HepG2 (cell line): ENCODE data around the gene CDK11B. TPM values are rescaled to one million over a fixed set of nuclear protein-coding genes. Genes with fewer than 3 reads are reported as not detected.
A peak's percentile ranks its signal among the peaks of the same experiment; 100 is the strongest.

Source experiments
- ATRX ChIP-seq: sonication (generic); formaldehyde crosslinking; IDR thresholded peaks from 2 replicates; pipeline ENCODE4 v1.4.0; 2020; ENCODE audit warnings: missing genetic modification reagents, borderline replicate concordance
- BCLAF1 ChIP-seq: fragments of 450-650 bp; IDR thresholded peaks from 2 replicates; pipeline ENCODE4 v1.6.1; 2017; ENCODE audit warnings: mild to moderate bottlenecking
- CENPT ChIP-seq: sonication (generic); formaldehyde crosslinking; IDR thresholded peaks from 2 replicates; pipeline ENCODE4 v1.8.0; 2022; ENCODE audit warnings: low read depth, mild to moderate bottlenecking, moderate library complexity, missing genetic modification reagents
- E2F5 ChIP-seq: sonication (generic); formaldehyde crosslinking; conservative IDR thresholded peaks from 2 replicates; pipeline ENCODE4 v1.4.0; 2020; ENCODE audit warnings: missing genetic modification reagents
- HMGXB4 ChIP-seq, 2 experiments: sonication (generic) in 1 of 2; formaldehyde crosslinking in 1 of 2; IDR thresholded peaks; 2 replicates each; pipeline versions ENCODE4 v1.4.0 to v1.6.1; 2018 to 2020; ENCODE audit warnings: missing genetic modification reagents in 2 of 2, borderline replicate concordance in 1 of 2, low read depth in 1 of 2, mild to moderate bottlenecking in 1 of 2, missing biosample characterization in 1 of 2
- IRF2 ChIP-seq: IDR thresholded peaks from 2 replicates; pipeline ENCODE4 v1.6.1; 2018; ENCODE audit warnings: missing genetic modification reagents, missing compliant biosample characterization
- JUND ChIP-seq: sonication (generic); formaldehyde crosslinking; IDR thresholded peaks from 2 replicates; pipeline ENCODE4 v1.8.0; 2022; ENCODE audit warnings: mild to moderate bottlenecking, missing genetic modification reagents
- SNRNP70 ChIP-seq: fragments of 200-400 bp; formaldehyde crosslinking; IDR thresholded peaks from 2 replicates; pipeline ENCODE4 v1.6.1; 2017; ENCODE audit warnings: mild to moderate bottlenecking, low read depth, low read length, moderate library complexity
- ZC3H4 ChIP-seq: sonication (generic); formaldehyde crosslinking; IDR thresholded peaks from 2 replicates; pipeline ENCODE4 v1.4.0; 2020; ENCODE audit warnings: missing genetic modification reagents, borderline replicate concordance
- ZFP62 ChIP-seq: sonication (generic); formaldehyde crosslinking; IDR thresholded peaks from 2 replicates; pipeline ENCODE4 v1.4.0; 2020; ENCODE audit warnings: missing genetic modification reagents
- ZNF143 ChIP-seq: sonication (generic); formaldehyde crosslinking; IDR thresholded peaks from 2 replicates; pipeline ENCODE4 v1.4.0; 2020; ENCODE audit warnings: missing genetic modification reagents
- ZNF224 ChIP-seq: sonication (generic); formaldehyde crosslinking; IDR thresholded peaks from 2 replicates; pipeline ENCODE4 v1.5.0; 2020; ENCODE audit warnings: mild to moderate bottlenecking, missing genetic modification reagents
- ZNF562 ChIP-seq: sonication (generic); formaldehyde crosslinking; IDR thresholded peaks from 2 replicates; pipeline ENCODE4 v1.8.0; 2022; ENCODE audit warnings: missing genetic modification reagents, borderline replicate concordance
- ZNF691 ChIP-seq: sonication (generic); formaldehyde crosslinking; IDR thresholded peaks from 2 replicates; pipeline ENCODE4 v1.4.0; 2020; ENCODE audit warnings: missing genetic modification reagents, low read depth, mild to moderate bottlenecking, borderline replicate concordance
- ZNF782 ChIP-seq: sonication (generic); formaldehyde crosslinking; IDR thresholded peaks from 2 replicates; pipeline ENCODE4 v1.4.0; 2020; ENCODE audit warnings: missing genetic modification reagents, mild to moderate bottlenecking, borderline replicate concordance
- polyA plus RNA-seq, 8 experiments: library from polyadenylated mRNA; depleted of rRNA in 3 of 8; stranded (reverse) in 7 of 8; unstranded in 1 of 8; fragments of >200 nt; fragmentation: Illumina TruSeq in 4 of 8; extraction: Trizol in 4 of 8; gene quantifications; 2 replicates each; pipeline versions ENCODE4 v1.2.1 to v1.2.3, GENCODE V29; 2011 to 2016; ENCODE audit warnings: low read depth in 4 of 8, missing spikeins in 1 of 8, mixed read lengths in 1 of 8; ENCODE audit not compliant: insufficient read depth in 1 of 8
- total RNA-seq, 5 experiments: library from RNA; depleted of rRNA; stranded (reverse); fragments of >200 nt; fragmentation: Illumina TruSeq; extraction: Trizol; gene quantifications; 2 replicates each; pipeline ENCODE4 v1.2.3, GENCODE V29; 2016; ENCODE audit warnings: low read depth in 1 of 5
- TF ChIP-seq, protein P1 (sequence below): sonication (generic); formaldehyde crosslinking; IDR thresholded peaks from 2 replicates; pipeline ENCODE4 v1.4.0; 2020; ENCODE audit warnings: missing genetic modification reagents
- TF ChIP-seq, protein P2 (sequence below): conservative IDR thresholded peaks from 2 replicates; pipeline ENCODE4 v1.6.1; 2018; ENCODE audit warnings: missing genetic modification reagents

The CDK11B gene
- total and polyA plus RNA-seq, 2 of the 13 experiments (the other 11 are each of a cell fraction or from before 2014, with no cell fraction given): 3.6 to 15.1 TPM

- TF ChIP-seq, protein P1, sequence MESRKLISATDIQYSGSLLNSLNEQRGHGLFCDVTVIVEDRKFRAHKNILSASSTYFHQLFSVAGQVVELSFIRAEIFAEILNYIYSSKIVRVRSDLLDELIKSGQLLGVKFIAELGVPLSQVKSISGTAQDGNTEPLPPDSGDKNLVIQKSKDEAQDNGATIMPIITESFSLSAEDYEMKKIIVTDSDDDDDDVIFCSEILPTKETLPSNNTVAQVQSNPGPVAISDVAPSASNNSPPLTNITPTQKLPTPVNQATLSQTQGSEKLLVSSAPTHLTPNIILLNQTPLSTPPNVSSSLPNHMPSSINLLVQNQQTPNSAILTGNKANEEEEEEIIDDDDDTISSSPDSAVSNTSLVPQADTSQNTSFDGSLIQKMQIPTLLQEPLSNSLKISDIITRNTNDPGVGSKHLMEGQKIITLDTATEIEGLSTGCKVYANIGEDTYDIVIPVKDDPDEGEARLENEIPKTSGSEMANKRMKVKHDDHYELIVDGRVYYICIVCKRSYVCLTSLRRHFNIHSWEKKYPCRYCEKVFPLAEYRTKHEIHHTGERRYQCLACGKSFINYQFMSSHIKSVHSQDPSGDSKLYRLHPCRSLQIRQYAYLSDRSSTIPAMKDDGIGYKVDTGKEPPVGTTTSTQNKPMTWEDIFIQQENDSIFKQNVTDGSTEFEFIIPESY (CRISPR knock-in tag): peak; percentile 80
- TF ChIP-seq ZFP62 (CRISPR knock-in tag): no peak
- TF ChIP-seq ZNF224 (CRISPR knock-in tag): no peak
- no peak; the same call in 1 of the 2 replicates for TF ChIP-seq ZNF782 (CRISPR knock-in tag)
- TF ChIP-seq HMGXB4 (CRISPR knock-in tag; IDR thresholded peaks at IDR 0.05; ENCODE audit: borderline replicate concordance in 1 of 2, low read depth in 1 of 2): peak; percentile 86
- TF ChIP-seq ATRX: no peak
- TF ChIP-seq CENPT: no peak
- TF ChIP-seq, protein P2, sequence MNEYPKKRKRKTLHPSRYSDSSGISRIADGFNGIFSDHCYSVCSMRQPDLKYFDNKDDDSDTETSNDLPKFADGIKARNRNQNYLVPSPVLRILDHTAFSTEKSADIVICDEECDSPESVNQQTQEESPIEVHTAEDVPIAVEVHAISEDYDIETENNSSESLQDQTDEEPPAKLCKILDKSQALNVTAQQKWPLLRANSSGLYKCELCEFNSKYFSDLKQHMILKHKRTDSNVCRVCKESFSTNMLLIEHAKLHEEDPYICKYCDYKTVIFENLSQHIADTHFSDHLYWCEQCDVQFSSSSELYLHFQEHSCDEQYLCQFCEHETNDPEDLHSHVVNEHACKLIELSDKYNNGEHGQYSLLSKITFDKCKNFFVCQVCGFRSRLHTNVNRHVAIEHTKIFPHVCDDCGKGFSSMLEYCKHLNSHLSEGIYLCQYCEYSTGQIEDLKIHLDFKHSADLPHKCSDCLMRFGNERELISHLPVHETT (CRISPR knock-in tag): 0 out of 2 replicates have a peak, but pooled peaks have one; percentile 32
- no peak for TF ChIP-seq ZC3H4 (CRISPR knock-in tag)
- TF ChIP-seq SNRNP70: no peak
- peak; percentile 60; the same call in 1 of the 2 replicates for TF ChIP-seq IRF2
- TF ChIP-seq E2F5 (CRISPR knock-in tag): no peak
- TF ChIP-seq JUND (CRISPR knock-in tag): no peak
- peak; percentile 24; the same call in 1 of the 2 replicates for TF ChIP-seq ZNF691 (CRISPR knock-in tag)
- no peak for TF ChIP-seq ZNF562
- TF ChIP-seq BCLAF1: no peak
- no peak; the same call in 1 of the 2 replicates for TF ChIP-seq ZNF143
These were observed 20.0 kb upstream of the CDK11B start (continued) for GRCh38 chr1:1678581-1679380.
